K562 (cell line): Measurements from ENCODE around the gene ARSJ. TPM values are rescaled to one million over a fixed set of nuclear protein-coding genes. Genes with fewer than 3 reads are reported as not detected.

Experiments used
- ATAC-seq: fragments of 200-7000 bp; cut with Tn5 transposase; 3 replicates; pipeline ENCODE4 v1.9.1; 2020; ENCODE audit warnings: moderate library complexity
- BruUV-seq: library from RNA; stranded (reverse); fragments of 400-500 nt; replicated peaks from 2 replicates; lab custom pipeline; 2021; lab: Mats Ljungman, UMichigan
- CTCF ChIA-PET: fragments of 300-600 bp; formaldehyde crosslinking; extraction: SDS; loops from one replicate; lab custom pipeline; 2021; ENCODE audit warnings: low intra/inter-chr PET ratio; lab: Yijun Ruan, JAX
- POLR2A ChIA-PET: fragments of 300-600, 350-650 bp; sonication (Branson Sonifier 250); formaldehyde crosslinking; extraction: SDS; loops from one replicate; lab custom pipeline; 2021; ENCODE audit warnings: antibody characterized with exemption, inconsistent platforms; lab: Yijun Ruan, JAX
- DNase-seq, 4 experiments: peaks; one replicate each; pipeline versions ENCODE4 v3.0.0 to v3.0.0-alpha.2; 2011 to 2018; ENCODE audit warnings: low spot score in 3 of 4, mixed read lengths in 3 of 4; ENCODE audit errors: extremely low read depth in 1 of 4
- FAIRE-seq: peaks from 2 replicates; lab custom pipeline; 2011; peaks lifted over from hg19 to GRCh38; lab: Jason Lieb, UNC
- H2AFZ ChIP-seq: 2 replicates; pipeline ENCODE4 v1.6.0; 2011; ENCODE audit warnings: low read depth, low read length, control low read depth, inconsistent platforms
- H3K27ac ChIP-seq: fragments of 200-600 bp; 3 replicates; pipeline ENCODE4 v1.8.0; 2011; ENCODE audit warnings: low read depth, mild to moderate bottlenecking, control low read depth, inconsistent platforms, low read length, moderate library complexity, mixed read lengths; ENCODE audit errors: extremely low read depth
- H3K27me3 ChIP-seq, 2 experiments: fragments of 300-600 bp in 1 of 2; 2 replicates in 1 of 2; 3 replicates in 1 of 2; pipeline versions ENCODE4 v1.6.0 to v1.8.0; 2011; ENCODE audit warnings: inconsistent platforms in 2 of 2, low read length in 2 of 2, mild to moderate bottlenecking in 1 of 2, mixed read lengths in 1 of 2, moderate library complexity in 1 of 2; ENCODE audit not compliant: control insufficient read depth in 2 of 2, insufficient read depth in 2 of 2
- H3K36me3 ChIP-seq: fragments of 300-600 bp; 3 replicates; pipeline ENCODE4 v1.8.0; 2011; ENCODE audit warnings: mild to moderate bottlenecking, low read length, inconsistent platforms; ENCODE audit not compliant: control insufficient read depth, insufficient read depth
- H3K4me1 ChIP-seq, 2 experiments: fragments of 200-600 bp in 1 of 2; replicated peaks in 1 of 2; 2 replicates in 1 of 2; 3 replicates in 1 of 2; pipeline versions ENCODE4 v1.5.1 to v1.8.0; 2011; ENCODE audit warnings: inconsistent platforms in 2 of 2, low read length in 2 of 2, mild to moderate bottlenecking in 1 of 2, mixed read lengths in 1 of 2, moderate library complexity in 1 of 2; ENCODE audit not compliant: control insufficient read depth in 2 of 2, insufficient read depth in 2 of 2
- H3K4me2 ChIP-seq: 2 replicates; pipeline ENCODE4 v1.6.1; 2011; ENCODE audit warnings: low read length, control low read depth, inconsistent platforms, mixed read lengths; ENCODE audit not compliant: insufficient read depth
- H3K4me3 ChIP-seq: fragments of 200-600 bp; sonication (generic), shearing (Covaris generic); 2 replicates; pipeline ENCODE4 v1.5.1; 2016; ENCODE audit warnings: control low read depth, inconsistent platforms
- H3K79me2 ChIP-seq: fragments of 200-600 bp; 3 replicates; pipeline ENCODE4 v1.8.0; 2011; ENCODE audit warnings: low read length, inconsistent platforms; ENCODE audit not compliant: control insufficient read depth, insufficient read depth
- H3K9ac ChIP-seq, 2 experiments: 2 replicates each; pipeline versions ENCODE4 v1.6.0 to v1.6.1; 2011; ENCODE audit warnings: low read depth in 2 of 2, low read length in 2 of 2, control low read depth in 1 of 2, inconsistent platforms in 1 of 2, mild to moderate bottlenecking in 1 of 2, mixed read lengths in 1 of 2; ENCODE audit not compliant: insufficient read depth in 1 of 2
- H3K9me1 ChIP-seq: one replicate; pipeline ENCODE4 v1.6.0; 2011; ENCODE audit warnings: inconsistent platforms, mild to moderate bottlenecking, low read length, moderate library complexity; ENCODE audit not compliant: control insufficient read depth, insufficient read depth
- H3K9me3 ChIP-seq: replicated peaks from 2 replicates; pipeline ENCODE4 v1.5.1; 2011; ENCODE audit warnings: low read depth, low read length, inconsistent platforms; ENCODE audit not compliant: control insufficient read depth, insufficient read depth
- H4K20me1 ChIP-seq: replicated peaks from 2 replicates; pipeline ENCODE4 v1.6.1; 2011; ENCODE audit warnings: low read length, inconsistent platforms, mixed read lengths; ENCODE audit not compliant: control insufficient read depth, insufficient read depth
- CBX1 ChIP-seq: sonication (generic); IDR thresholded peaks from 2 replicates; pipeline ENCODE4 v1.6.1; 2016; ENCODE audit warnings: antibody characterized with exemption, low read depth, mild to moderate bottlenecking
- E2F3 ChIP-seq: fragments of 250-450 bp; sonication (Bioruptor Pico); IDR thresholded peaks from 2 replicates; pipeline ENCODE4 v1.4.0; 2020; ENCODE audit warnings: mild to moderate bottlenecking
- EP400 ChIP-seq: fragments of 450-650 bp; IDR thresholded peaks from 2 replicates; pipeline ENCODE4 v1.6.1; 2017; ENCODE audit warnings: antibody characterized with exemption, mild to moderate bottlenecking, moderate library complexity
- KAT8 ChIP-seq: fragments of 450-650 bp; IDR thresholded peaks from 2 replicates; pipeline ENCODE4 v1.6.1; 2016; ENCODE audit warnings: low read depth, mild to moderate bottlenecking
- RBM34 ChIP-seq: fragments of 200-400 bp; formaldehyde crosslinking; IDR thresholded peaks from 2 replicates; pipeline ENCODE4 v1.6.1; 2018; ENCODE audit warnings: low read length, borderline replicate concordance; ENCODE audit not compliant: insufficient read depth
- ZBTB7A ChIP-seq: IDR thresholded peaks from 2 replicates; pipeline ENCODE4 v1.6.1; 2011; ENCODE audit warnings: low read depth, mild to moderate bottlenecking, low read length, moderate library complexity, borderline replicate concordance; ENCODE audit not compliant: control insufficient read depth
- ZNF263 ChIP-seq: sonication (generic); formaldehyde crosslinking; IDR thresholded peaks from 2 replicates; pipeline ENCODE4 v1.8.0; 2022; ENCODE audit warnings: mild to moderate bottlenecking, missing genetic modification reagents, borderline replicate concordance
- ZNF347 ChIP-seq: fragments of 450-650 bp; formaldehyde crosslinking; IDR thresholded peaks from 2 replicates; pipeline ENCODE4 v1.4.0; 2020; ENCODE audit warnings: low read depth, mild to moderate bottlenecking, moderate library complexity
- ZNF436 ChIP-seq: fragments of 250-450, 450-650 bp; sonication (Bioruptor Pico); formaldehyde crosslinking; IDR thresholded peaks from 2 replicates; pipeline ENCODE4 v1.7.0; 2020; ENCODE audit warnings: mild to moderate bottlenecking
- ZNF586 ChIP-seq: fragments of 450-650 bp; formaldehyde crosslinking; conservative IDR thresholded peaks from 2 replicates; pipeline ENCODE4 v1.4.0; 2020; ENCODE audit warnings: mild to moderate bottlenecking, moderate library complexity
- ZNF695 ChIP-seq: fragments of 450-650 bp; formaldehyde crosslinking; IDR thresholded peaks from 2 replicates; pipeline ENCODE4 v1.4.0; 2020; ENCODE audit warnings: mild to moderate bottlenecking, moderate library complexity
- WGBS: fragments of 100-300 bp; shearing (Covaris generic); methylation state at CpG from one replicate; pipeline ENCODE4 v1.1.6; 2016; ENCODE audit warnings: low coverage, mixed read lengths; ENCODE audit not compliant: insufficient coverage; ENCODE audit errors: missing lambda C conversion rate; 5-methylcytosine and 5-hydroxymethylcytosine counted together
- in situ Hi-C: fragments of 300-500 bp; cut with MboI; formaldehyde crosslinking; loops from 4 replicates; pipeline ENCODE4 v1.15.0; 2018; ENCODE audit warnings: inconsistent platforms, mixed read lengths
- intact Hi-C: fragments of 100-400 bp; cut with micrococcal nuclease; formaldehyde crosslinking; loops from 2 replicates; pipeline ENCODE4 v1.14.2; 2022
- polyA plus RNA-seq, 8 experiments: library from polyadenylated mRNA; depleted of rRNA in 4 of 8; stranded (reverse) in 5 of 8; unstranded in 3 of 8; fragments of >200 nt; fragmentation: Nextera tagmentation in 2 of 8; fragmentation: Illumina TruSeq in 1 of 8; extraction: Ambion mirVana in 2 of 8; extraction: Trizol in 1 of 8; gene quantifications; 2 replicates each; pipeline versions ENCODE4 v1.2.1 to v1.2.3, GENCODE V29; 2011 to 2014; ENCODE audit warnings: inconsistent platforms in 1 of 8, missing spikeins in 1 of 8
- total RNA-seq, 7 experiments: library from RNA; depleted of rRNA in 6 of 7; stranded (reverse); fragments of >200 nt in 6 of 7; fragmentation: Illumina TruSeq in 2 of 7; extraction: Trizol in 2 of 7; gene quantifications; 2 replicates each; pipeline versions ENCODE4 v1.2.1 to v1.2.3, GENCODE V29; 2011 to 2021; ENCODE audit warnings: low replicate concordance in 1 of 7
- TF ChIP-seq, protein P1 (sequence below): fragments of 450-650 bp; formaldehyde crosslinking; IDR thresholded peaks from 2 replicates; pipeline ENCODE4 v1.4.0; 2020; ENCODE audit warnings: mild to moderate bottlenecking, moderate library complexity
- TF ChIP-seq, protein P2 (sequence below): sonication (generic); formaldehyde crosslinking; IDR thresholded peaks from 2 replicates; pipeline ENCODE4 v1.8.1; 2023; ENCODE audit warnings: mild to moderate bottlenecking, missing genetic modification reagents
- TF ChIP-seq, protein P3 (sequence below): fragments of 450-650 bp; IDR thresholded peaks from 2 replicates; pipeline ENCODE4 v1.6.1; 2018; ENCODE audit not compliant: partially characterized antibody

Gene ARSJ
- total and polyA plus RNA-seq, 9 of the 15 experiments (the other 6 are each of a cell fraction or from before 2014, with no cell fraction given) = not detected

DNA sequence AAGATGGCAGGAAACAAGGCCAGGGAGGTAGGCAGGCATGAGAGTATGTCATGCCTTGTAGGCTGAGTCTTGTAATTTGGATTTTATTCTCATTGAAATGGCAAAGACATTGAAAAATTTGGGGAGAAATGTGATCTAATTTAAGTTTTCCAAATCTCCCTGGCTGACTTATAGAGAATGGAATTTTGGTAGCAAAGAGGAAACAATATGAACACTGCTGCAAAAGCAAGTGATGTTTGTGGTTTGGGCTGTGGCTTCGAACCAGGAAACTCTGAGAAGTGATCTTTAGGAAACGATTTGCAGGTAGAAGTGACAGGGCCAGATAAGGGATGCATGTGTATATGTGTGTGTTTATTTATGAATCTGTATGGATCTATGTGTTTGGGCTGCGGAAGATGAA, 35.6 kb downstream of the ARSJ start (continued):
- TF ChIP-seq, protein P1, sequence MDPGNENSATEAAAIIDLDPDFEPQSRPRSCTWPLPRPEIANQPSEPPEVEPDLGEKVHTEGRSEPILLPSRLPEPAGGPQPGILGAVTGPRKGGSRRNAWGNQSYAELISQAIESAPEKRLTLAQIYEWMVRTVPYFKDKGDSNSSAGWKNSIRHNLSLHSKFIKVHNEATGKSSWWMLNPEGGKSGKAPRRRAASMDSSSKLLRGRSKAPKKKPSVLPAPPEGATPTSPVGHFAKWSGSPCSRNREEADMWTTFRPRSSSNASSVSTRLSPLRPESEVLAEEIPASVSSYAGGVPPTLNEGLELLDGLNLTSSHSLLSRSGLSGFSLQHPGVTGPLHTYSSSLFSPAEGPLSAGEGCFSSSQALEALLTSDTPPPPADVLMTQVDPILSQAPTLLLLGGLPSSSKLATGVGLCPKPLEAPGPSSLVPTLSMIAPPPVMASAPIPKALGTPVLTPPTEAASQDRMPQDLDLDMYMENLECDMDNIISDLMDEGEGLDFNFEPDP (CRISPR knock-in tag) = no peak
- TF ChIP-seq E2F3 (no peak), ZNF347 (CRISPR knock-in tag) (no peak), ZBTB7A (no peak), EP400 (no peak)

DNA sequence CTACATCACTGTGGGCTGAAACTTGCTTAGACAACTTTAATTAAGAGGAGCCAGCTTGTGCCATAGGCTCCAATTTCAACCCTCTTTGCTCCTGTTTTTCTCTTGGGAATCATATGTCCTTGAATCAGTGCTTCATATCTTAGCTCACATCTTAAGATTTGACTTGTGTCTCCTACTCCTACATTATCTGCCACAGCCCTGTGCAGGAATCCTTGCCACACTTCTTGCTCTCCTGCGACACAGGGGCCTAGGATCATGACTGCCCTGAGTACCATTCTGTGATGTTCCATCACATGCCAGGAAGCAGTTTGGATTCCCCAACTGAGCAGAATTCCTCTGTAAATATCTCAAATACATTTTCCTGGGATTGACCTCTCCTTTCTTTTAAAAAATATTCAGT, 36.4 kb downstream of the ARSJ start:
- intact Hi-C loops (no loop called here), in situ Hi-C loops (no loop called here)
- ChIA-PET POLR2A (no interaction called here), CTCF (no interaction called here)
- H3K4me2 ChIP-seq = no peak overlapping the region
- H3K27me3 ChIP-seq = no peaks in the 10 kb centered on the region
- no peak overlapping the region for H3K4me3 ChIP-seq
- 8% methylated on average over 1 of the region's 1 CpG for WGBS
- ATAC-seq (no peak), DNase-seq (no peak), FAIRE-seq (no peak)
- H3K9me3 ChIP-seq = no peaks in the 10 kb centered on the region
- no peak overlapping the region for H3K9ac ChIP-seq
- no peaks in the 10 kb centered on the region for H3K79me2 ChIP-seq
- H3K4me1 ChIP-seq = no peaks in the 10 kb centered on the region
- no peak overlapping the region for H2AFZ ChIP-seq
- H3K9me1 ChIP-seq = no peaks in the 10 kb centered on the region
- no peak overlapping the region for H3K27ac ChIP-seq
- BruUV-seq = no TSS peak
- no peaks in the 10 kb centered on the region for H3K36me3 ChIP-seq
- no peaks in the 10 kb centered on the region for H4K20me1 ChIP-seq
- TF ChIP-seq RBM34 = no peak
- TF ChIP-seq ZNF263 (CRISPR knock-in tag) = no peak
- TF ChIP-seq ZNF586 = no peak
- no peak for TF ChIP-seq ZNF695 (CRISPR knock-in tag)
- TF ChIP-seq CBX1 = no peak
- TF ChIP-seq KAT8 = no peak
- no peak for TF ChIP-seq ZNF436 (CRISPR knock-in tag)
- TF ChIP-seq, protein P2, sequence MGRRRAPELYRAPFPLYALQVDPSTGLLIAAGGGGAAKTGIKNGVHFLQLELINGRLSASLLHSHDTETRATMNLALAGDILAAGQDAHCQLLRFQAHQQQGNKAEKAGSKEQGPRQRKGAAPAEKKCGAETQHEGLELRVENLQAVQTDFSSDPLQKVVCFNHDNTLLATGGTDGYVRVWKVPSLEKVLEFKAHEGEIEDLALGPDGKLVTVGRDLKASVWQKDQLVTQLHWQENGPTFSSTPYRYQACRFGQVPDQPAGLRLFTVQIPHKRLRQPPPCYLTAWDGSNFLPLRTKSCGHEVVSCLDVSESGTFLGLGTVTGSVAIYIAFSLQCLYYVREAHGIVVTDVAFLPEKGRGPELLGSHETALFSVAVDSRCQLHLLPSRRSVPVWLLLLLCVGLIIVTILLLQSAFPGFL = no peak
- TF ChIP-seq, protein P3, sequence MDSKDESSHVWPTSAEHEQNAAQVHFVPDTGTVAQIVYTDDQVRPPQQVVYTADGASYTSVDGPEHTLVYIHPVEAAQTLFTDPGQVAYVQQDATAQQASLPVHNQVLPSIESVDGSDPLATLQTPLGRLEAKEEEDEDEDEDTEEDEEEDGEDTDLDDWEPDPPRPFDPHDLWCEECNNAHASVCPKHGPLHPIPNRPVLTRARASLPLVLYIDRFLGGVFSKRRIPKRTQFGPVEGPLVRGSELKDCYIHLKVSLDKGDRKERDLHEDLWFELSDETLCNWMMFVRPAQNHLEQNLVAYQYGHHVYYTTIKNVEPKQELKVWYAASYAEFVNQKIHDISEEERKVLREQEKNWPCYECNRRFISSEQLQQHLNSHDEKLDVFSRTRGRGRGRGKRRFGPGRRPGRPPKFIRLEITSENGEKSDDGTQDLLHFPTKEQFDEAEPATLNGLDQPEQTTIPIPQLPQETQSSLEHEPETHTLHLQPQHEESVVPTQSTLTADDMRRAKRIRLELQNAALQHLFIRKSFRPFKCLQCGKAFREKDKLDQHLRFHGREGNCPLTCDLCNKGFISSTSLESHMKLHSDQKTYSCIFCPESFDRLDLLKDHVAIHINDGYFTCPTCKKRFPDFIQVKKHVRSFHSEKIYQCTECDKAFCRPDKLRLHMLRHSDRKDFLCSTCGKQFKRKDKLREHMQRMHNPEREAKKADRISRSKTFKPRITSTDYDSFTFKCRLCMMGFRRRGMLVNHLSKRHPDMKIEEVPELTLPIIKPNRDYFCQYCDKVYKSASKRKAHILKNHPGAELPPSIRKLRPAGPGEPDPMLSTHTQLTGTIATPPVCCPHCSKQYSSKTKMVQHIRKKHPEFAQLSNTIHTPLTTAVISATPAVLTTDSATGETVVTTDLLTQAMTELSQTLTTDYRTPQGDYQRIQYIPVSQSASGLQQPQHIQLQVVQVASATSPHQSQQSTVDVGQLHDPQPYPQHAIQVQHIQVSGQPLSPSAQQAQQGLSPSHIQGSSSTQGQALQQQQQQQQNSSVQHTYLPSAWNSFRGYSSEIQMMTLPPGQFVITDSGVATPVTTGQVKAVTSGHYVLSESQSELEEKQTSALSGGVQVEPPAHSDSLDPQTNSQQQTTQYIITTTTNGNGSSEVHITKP = no peak
